Ishikawa (cell line): ENCODE results near the gene LAPTM5.

Experiments
- CREB1 ChIP-seq: IDR thresholded peaks from 2 replicates; pipeline ENCODE4 v1.6.1; 2012; ENCODE audit warnings: low read depth
- EP300 ChIP-seq: IDR thresholded peaks from 2 replicates; pipeline ENCODE4 v1.6.1; 2012; ENCODE audit warnings: borderline replicate concordance
- FOXM1 ChIP-seq: IDR thresholded peaks from 2 replicates; pipeline ENCODE4 v1.6.1; 2012; ENCODE audit warnings: low read depth, borderline replicate concordance
- MAX ChIP-seq: IDR thresholded peaks from 2 replicates; pipeline ENCODE4 v1.6.1; 2012
- NFIC ChIP-seq: IDR thresholded peaks from 2 replicates; pipeline ENCODE4 v1.6.1; 2012
- RAD21 ChIP-seq: IDR thresholded peaks from 2 replicates; pipeline ENCODE4 v1.6.1; 2012; ENCODE audit warnings: low read depth
- REST ChIP-seq: IDR thresholded peaks from 2 replicates; pipeline ENCODE4 v1.6.1; 2012; ENCODE audit warnings: low read depth, mild to moderate bottlenecking
- TAF1 ChIP-seq: IDR thresholded peaks from 2 replicates; pipeline ENCODE4 v1.6.1; 2012; ENCODE audit warnings: low read depth, mild to moderate bottlenecking
- TCF12 ChIP-seq: IDR thresholded peaks from 2 replicates; pipeline ENCODE4 v1.6.1; 2012; ENCODE audit warnings: low read depth
- TEAD4 ChIP-seq: IDR thresholded peaks from 2 replicates; pipeline ENCODE4 v1.6.1; 2012
- USF1 ChIP-seq: IDR thresholded peaks from 2 replicates; pipeline ENCODE4 v1.6.1; 2012
- YY1 ChIP-seq: IDR thresholded peaks from 2 replicates; pipeline ENCODE4 v1.6.1; 2012; ENCODE audit warnings: low read depth
- ZBTB7A ChIP-seq: IDR thresholded peaks from 2 replicates; pipeline ENCODE4 v1.6.1; 2012; ENCODE audit warnings: low read depth

- TF ChIP-seq TEAD4: no peak
- no peak for TF ChIP-seq RAD21
- no peak for TF ChIP-seq TCF12
- no peak for TF ChIP-seq EP300
- no peak for TF ChIP-seq REST
- no peak for TF ChIP-seq MAX
- no peak for TF ChIP-seq YY1
- no peak for TF ChIP-seq TAF1
- no peak for TF ChIP-seq ZBTB7A
- TF ChIP-seq NFIC: no peak
- TF ChIP-seq CREB1: no peak
- no peak for TF ChIP-seq FOXM1
- no peak for TF ChIP-seq USF1
These were observed 14.5 kb downstream of the LAPTM5 start for GRCh38 chr1:30742963-30743559.
